Neural progenitor cell (in vitro differentiated cells): ENCODE measurements around the gene ZNF598.

Experiments used
- CTCF ChIP-seq: fragments of 200-600 bp; sonication (generic); IDR thresholded peaks from 2 replicates; pipeline ENCODE4 v1.5.1; 2017; ENCODE audit warnings: antibody characterized with exemption, mild to moderate bottlenecking
- EZH2 ChIP-seq: fragments of 200-600 bp; sonication (generic); IDR thresholded peaks from 2 replicates; pipeline ENCODE4 v1.6.1; 2017; ENCODE audit warnings: antibody characterized with exemption, mild to moderate bottlenecking, moderate library complexity
- EZH2phosphoT487 ChIP-seq: fragments of 200-600 bp; sonication (generic); IDR thresholded peaks from 2 replicates; pipeline ENCODE4 v1.6.1; 2017; ENCODE audit warnings: antibody characterized with exemption

- TF ChIP-seq CTCF (no peak), EZH2phosphoT487 (no peak), EZH2 (no peak)
These were observed 32.8 kb upstream of the ZNF598 start for GRCh38 chr16:2042171-2042985.
